ENCODE measurements around the gene ENC1.

ENC1 gene

DNA sequence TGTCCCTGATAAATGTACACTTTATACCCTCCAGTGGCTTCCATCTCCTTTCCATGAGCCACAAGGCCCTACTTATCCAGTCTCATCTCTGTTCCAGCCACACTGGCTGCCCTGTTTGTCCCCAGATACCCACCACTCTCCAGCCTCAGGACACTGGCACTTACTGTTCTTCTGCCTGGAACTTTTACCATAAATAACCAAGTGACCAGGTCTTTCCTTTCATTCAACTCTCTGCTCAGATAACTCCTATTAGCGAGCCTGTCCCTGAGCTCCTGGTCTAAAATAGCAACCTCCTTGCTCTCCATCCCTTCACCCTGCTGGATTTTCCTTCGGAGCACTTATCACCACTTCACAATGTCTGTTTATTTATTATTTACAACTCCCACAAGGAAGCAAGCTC lies 16.6 kb upstream of the ENC1 start:
- no peak for DNase-seq (ENCODE audit: low spot score)

DNA sequence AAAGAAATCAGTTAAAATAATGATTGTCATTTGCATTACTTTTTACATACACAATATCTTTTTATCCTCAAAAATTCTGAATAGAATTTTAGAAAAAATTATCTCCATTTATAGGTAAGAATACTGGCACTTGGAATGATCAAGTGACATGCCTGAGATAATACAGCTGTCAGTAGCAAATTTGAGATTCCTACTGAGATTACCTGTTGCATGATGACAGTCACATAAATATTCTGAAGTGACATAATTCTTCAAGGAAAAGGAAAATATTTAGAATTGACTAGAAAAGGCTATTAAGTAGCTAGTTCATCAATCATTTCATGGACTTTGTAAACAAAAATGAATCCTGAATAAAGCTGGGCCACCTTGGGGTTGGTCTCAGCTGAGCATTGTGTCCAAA lies 15.2 kb upstream of the ENC1 start:
- no peak for DNase-seq (ENCODE audit: low spot score)

DNA sequence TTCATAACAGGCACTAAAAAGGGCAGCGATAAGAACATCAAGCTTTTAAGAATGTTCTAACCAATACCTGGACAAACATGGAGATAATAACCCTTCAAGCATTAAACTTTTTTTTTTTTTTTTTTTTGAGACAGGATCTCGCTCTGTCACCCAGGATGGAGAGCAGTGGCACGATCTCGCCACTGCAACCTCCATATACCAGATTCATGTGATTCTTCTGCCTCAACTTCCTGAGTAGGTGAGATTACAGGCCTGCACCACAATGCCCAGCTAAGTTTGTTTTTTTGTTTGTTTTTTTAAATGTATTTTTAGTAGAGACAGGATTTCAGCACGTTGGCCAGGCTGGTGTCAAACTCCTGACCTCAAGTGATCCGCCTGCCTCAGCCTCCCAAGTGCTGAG lies 14.7 kb upstream of the ENC1 start:
- DNase-seq (ENCODE audit: low spot score) = no peak

DNA sequence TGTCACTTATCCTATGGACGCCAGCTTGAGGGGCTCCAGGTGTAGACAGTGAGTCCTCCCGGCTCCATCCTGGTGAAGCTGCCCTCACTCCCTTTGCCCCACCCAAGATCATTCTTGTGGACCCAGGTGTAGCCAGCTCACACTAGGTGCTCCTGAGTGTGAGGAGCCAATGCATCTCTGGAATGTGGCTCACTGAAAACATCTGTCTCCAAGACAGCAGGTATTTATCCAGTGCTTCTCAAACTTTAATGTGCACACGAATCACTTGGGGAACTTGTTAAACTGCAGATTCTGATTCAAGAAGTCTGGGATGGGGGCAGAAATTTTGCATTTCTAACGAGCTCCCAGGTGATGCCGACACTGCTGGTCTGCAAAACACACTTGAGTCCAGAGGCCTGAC lies 13.5 kb upstream of the ENC1 start:
- DNase-seq (ENCODE audit: low spot score) = no peak

DNA sequence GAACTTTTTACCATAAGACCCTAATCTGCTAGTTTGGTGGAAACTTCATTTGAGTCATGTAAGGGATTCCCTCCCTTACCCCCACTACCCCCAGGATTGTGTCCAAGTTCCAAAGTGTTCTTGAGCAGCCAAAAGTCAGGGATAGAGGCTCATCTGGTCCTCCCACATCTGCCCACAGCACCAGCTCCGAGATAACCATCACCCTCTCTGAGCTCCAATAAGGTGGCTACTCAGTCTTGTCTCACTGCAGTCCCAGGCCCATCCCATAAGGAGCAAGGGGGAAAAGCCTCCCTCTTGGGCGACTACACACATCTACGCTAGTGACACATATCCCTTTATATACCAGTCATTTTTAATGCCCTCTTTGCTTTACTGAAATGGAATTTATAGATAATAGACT lies 12.0 kb upstream of the ENC1 start:
- no peak for DNase-seq (ENCODE audit: low spot score)

DNA sequence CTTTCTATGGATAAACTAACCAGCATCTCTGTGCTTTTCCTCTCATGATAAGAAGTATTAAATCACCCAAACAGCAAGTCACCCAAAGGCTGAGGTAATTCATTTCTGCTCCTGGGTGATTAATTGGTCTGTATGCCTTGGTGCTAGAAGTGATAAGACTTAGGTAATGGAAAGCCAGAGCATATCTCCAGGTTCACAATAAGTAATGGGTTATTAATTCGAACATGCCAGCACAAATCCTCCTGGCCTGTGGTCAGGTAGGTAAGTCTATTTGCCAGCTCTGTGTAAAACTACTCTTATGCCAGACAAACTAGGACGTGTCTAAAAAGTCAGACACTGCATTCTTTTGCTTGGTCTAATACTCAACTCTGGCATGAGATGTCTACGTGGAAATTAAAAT lies 11.2 kb upstream of the ENC1 start:
- no peak for DNase-seq (ENCODE audit: low spot score)

DNA sequence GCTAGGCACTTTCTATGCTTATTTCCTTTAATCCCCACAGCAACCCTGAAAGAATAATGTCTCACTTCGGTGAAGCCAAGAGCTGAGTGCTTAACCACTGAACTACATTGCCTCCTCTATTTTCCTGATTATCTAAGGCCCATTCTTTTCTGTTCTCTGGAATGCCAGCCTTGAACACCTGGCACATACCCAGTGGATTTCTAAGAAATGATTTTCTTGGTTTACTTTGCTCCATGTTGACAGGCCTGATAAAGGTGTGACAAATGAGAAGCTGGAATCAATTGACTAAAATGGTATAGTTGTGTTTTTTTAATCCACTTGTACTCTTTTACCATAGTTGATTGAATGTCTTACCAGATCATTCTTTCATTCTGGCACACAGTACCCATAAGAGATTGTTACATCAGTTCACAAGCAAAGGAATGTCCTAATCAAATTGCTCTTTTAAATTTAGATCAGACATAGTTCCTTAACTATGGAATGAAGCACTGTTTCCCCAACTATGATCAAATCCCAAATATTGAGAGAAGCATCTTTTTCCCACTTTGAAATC lies 9.0 kb upstream of the ENC1 start:
- no peak for DNase-seq (ENCODE audit: low spot score)

DNA sequence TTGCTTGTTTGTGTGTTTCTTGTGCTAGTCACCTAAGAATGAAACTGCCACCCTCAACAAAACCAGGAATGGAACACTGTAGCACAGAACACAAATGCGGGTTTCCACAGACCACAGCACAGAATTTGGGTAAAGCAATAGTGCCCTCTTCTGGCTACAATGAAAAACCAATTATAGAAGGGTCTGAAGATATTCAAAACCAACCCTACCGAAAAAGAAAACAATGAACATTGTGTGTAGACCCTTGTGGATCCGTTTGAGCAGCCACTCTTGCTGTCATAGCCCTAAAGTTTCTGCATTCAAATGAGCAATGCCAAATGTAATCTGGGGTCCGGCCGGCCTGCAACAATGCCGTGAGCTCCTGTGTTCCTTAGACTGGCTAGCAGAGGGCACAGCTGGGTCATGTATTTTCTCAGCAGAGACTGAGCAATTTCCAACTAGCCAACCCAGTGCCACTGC lies 8.3 kb upstream of the ENC1 start:
- peak; percentile 70 for DNase-seq (ENCODE audit: low spot score)

DNA sequence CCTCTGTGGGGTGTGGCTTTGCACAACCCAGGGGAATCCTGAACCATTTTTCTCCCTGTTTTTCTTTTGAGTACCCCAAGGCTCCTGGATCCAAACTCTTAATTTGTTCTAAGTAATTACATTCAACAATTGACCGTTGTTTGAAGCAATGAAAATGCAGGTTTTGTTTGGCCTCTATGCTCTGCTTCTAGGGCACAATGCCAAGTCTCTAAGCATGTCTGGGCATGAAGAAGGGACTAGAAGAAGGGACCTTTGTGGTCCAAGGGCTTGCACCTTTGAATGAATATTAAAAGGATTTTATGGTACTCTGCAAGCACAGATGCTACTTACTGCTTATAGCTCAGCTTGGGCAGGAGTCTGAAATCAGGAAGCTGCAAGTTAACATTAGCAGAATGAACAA lies 6.6 kb upstream of the ENC1 start:
- peak; percentile 65 for DNase-seq (ENCODE audit: low spot score)

DNA sequence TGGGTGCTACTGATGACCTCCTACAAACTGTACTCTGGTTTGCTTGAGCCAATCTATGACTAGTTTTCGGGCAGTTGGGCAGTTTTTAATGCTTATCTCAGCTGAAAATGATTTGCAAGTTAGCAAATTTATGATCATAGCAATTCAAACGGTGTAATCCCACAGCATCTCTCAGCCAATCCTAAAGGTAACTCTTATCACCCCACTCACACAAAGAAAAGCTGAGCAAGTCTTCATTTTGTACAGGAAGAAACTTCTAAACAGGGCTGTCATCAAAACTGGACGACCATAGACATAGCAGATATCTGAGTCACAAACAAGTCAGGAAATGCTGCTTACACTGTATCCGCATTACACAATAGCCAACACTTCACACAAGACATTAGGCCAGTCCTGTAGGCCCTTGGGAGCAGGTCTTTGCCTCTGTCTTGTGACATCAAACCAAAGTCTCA lies 2.6 kb upstream of the ENC1 start:
- DNase-seq (ENCODE audit: low spot score) = no peak

DNA sequence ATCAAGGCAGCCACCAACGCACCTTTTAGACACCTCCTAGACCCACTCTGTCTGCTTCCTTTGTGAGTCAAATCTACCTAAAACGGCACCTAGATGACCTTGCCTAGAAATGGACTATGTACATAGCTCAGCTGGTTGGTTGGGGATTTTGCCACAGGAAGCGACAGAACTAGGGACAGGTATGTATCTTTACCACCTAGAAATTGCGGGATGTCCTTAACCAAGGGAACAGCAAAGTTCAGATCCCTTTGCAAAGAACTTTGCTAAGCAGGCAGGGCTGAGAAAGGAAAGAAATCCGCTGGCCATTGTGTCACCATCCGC lies 2.0 kb upstream of the ENC1 start:
- DNase-seq (ENCODE audit: low spot score) = no peak

DNA sequence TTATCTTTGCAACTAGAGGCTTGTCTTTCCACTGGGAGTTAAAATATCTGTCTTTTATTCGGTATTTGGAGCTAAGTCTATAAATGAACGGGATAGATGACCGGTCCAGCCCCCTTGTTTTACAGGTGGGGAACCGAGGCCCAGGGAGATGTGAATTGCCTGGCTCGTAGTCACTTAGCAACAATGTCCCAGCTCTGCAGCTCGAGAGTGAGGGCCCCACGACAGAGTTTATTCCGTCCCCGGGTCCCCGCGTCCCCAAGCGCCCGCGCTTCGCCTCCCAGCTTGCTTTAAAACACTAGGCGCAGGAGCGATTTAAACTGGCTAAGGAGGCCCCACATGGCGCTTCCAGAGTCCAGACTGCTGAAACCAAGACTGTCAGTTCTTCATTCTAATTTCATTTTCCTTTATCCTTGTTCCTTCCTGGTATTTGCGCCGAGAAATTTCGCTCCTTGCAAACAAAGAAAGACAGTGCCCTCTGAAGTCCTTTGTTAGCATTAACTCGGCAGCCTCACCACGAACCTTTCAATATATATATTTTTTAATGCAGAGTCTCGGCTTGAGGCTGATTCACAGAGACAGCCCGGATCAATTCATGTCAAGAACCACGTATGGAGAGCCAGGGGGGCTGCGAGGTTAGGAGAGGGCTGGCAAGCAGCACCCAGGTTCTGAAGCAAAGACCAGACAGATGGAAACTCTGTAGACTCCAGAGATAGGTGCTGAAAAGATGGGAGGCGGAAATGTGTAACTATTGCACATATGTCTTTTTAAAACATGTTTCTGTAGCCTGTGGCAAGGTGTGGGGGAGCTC lies 1.4 kb upstream of the ENC1 start:
- no peak for DNase-seq (ENCODE audit: low spot score)

DNA sequence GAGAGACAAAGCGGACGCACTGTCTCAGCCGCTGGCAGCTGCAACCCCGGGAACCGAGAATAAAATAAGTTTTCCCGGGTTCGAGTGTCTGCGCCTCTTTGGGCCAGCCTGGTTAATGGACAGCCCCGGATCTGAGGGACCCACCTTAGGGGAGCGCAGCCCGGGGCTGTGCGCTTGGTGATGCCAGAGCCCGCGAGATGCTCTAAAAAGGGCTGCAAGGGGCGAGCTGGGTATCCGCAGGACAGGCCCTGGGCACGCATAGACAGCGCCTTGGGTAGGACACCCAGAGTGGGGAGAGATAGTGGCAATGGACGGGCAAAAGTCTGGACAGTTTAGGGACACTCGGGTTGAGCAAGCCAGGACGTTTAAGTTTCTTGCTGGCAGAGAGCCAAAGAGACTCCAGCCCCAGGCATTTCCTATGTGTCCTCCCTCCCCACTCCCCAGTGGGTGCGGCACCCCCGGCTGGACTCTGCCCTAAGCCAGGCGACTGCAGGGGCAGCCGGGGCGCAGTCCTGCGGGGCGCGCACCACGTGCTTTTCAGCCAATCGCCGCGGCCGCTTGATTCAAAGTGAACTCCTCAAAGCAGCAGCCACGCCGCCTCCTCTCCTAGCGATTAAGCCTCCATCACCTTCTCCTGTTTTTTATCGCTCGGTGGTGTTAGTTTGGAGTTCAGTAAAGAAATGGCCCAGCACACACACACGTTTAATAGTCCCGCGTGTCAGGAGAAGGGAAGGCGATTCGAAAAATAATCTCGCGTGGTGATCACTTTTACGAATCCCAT lies 616 bp upstream of the ENC1 start:
- DNase-seq (ENCODE audit: low spot score) = no peak

DNA sequence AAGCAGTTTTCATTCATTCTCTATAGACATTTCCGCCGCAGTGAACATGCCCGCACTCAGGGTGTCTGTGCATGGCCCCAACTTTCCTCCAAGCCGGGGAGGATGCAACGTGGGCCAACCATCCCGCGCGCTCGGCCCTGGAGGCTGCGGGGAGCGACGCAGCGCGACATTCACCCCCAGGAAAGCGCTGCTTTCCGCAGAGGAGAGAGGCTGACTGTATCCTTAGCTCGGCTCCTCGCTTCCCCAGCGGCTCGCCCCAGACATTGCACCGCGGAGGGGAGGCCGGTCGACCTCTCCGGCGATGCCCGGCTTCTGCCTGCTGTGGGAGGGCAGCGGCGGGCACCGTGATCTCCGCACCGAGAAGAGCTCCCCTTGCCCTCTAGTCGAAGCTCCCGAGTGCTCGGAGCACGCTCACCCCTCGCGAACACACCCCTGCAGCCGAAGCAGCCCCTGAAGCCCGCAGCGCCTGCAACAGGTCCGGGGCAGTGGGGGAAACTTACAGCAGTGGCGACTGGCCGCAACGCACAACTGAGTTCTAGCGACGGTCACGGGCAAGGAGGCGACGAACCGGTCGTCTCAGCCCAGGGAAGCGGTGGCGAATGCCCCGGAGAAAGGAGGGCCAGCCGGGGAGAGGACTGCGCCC lies 600 bp downstream of the ENC1 start:
- DNase-seq (ENCODE audit: low spot score) = no peak

DNA sequence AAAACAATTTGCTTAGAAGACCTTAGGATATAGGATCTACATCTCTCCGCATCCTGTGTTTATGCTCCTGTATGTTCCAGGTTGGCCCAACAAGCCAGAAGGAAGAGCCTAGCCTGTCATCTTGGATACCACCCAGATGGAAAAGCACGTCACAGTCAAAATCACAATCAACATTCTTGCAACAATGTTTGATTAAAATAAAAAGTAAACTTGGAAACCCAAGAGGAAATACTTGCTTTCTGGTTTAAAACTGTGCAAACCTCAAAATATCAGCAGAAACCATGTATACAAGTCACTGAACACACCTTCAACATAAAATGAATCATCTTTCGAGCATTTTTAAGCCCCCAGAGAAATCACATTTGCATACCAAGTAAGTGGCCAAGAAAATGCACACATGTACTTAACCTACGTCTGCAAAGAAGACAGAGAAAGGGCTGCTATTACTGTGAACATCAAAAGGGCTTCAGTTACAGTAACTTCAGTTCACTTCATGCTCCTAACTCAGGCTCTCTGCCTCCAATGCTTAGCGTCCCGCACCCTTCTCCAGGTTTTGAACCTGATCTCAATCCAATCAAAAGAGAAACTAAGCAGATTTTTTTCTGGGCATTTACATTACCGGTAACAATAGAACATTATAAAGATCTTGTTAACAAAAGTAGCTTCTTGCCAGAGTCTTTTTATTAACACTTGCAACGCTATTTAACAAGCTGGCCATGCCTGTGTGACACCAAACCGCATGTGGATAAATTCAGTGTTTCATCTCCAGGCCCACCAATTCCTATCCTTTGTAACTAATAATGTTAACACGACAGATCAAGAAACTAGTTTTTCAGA lies 1.3 kb downstream of the ENC1 start:
- no peak for DNase-seq (ENCODE audit: low spot score)

DNA sequence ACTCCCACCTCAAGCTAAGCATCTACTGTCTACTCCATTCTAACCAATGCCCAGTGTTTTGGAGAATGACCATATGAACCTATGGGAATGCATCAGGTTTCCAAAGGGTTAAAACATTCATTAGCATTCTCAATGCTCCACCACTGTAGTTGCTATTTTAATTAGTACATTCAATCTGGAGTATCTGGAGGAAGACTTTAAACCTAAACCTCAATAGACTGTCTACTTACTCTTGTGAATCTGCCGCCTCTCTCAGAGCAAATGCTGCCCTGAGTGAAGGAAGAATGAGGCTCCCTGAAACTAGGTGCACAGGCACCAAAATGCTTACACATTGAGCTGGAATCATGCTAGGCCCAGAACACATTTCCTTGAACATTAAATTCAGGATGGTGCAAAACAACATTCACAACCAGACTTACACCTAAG lies 2.0 kb downstream of the ENC1 start:
- no peak for DNase-seq (ENCODE audit: low spot score)

DNA sequence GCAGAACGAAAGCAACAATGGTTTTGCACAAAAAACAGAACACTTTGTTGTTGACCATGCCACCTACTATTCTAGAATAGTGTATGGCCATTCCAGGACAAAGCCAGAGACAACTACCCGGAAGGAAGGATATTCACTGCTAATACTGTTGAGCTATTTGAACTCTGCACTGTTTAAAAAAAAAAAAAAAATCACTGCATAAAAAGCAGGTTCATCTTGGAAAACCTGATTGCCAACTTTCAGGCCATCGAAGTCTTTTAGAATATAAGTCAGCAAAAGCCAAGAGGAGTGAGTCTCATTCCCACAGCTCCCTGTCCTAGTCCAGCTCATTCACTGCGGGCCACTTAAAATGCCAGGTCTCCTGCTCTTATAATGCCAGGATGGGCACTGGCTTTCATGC lies 4.0 kb downstream of the ENC1 start:
- no peak for DNase-seq (ENCODE audit: low spot score)

DNA sequence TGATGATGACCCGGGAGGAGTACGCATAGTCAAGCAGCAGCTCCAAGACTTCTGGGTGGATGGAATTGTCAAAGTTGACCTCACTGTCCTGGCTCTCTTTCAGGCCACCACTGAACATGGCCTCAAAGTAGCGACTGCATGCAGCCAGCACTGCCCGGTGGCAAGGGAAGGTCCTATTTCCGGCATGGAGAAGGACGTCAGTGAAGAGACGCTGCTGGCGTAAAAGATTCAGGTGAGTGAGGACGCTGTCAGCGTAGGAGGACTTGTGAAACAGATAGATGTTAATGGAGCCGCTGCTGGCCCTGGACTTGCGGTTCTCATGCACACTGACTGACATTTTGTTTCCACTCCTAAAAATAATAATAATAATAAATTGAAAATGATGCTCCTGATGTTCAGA lies 4.4 kb downstream of the ENC1 start:
- DNase-seq (ENCODE audit: low spot score) = no peak

DNA sequence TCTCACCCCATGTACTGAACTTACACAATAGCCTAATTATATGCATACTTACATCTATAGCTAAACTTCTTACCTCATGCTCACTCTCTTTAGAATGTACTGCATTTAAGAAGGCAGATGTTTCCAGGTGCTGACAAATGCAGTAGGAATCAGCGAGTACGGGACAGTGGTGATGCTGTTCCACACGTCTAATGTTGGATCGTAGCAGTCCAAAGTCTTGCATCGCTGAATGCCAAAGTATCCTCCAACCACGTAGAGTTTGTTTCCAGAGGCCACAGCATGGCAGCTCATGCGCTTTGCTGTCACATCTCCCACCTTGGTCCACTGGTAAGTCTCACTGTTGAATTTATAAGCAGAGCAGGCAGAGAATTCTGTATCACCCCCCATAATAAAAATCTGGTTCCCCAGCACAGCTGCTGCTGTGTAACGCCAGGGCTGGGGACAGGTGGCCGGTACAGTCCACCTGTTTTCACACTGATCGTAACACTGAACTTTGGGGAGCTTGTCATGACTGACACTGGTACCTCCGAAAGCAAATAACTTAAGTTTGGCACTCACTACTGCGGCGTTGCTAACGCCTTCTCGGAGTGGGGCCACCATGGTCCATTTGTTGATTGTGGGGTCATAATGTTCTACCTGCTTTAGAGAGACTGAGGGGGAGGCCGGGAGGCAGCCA lies 5.8 kb downstream of the ENC1 start:
- DNase-seq (ENCODE audit: low spot score) = no peak

DNA sequence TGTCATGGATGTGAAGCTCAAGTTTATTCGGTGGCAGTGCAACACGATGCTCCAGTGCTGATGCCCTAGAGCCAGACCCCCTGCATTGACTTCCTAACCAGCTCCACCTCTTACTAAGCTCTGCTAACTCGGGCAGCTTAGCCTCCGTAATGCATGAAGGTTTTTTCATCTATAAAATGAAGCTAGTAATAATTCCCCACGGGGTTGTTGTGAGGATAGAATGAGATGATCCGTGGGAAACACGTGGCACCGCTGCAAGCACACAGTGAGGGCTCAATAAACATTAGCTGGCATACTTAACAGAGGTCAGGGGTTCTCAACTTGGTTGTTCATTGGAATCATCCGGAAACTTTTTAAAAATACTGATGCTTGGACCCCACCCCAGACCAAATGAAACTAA lies 6.8 kb downstream of the ENC1 start:
- no peak for DNase-seq (ENCODE audit: low spot score)

DNA sequence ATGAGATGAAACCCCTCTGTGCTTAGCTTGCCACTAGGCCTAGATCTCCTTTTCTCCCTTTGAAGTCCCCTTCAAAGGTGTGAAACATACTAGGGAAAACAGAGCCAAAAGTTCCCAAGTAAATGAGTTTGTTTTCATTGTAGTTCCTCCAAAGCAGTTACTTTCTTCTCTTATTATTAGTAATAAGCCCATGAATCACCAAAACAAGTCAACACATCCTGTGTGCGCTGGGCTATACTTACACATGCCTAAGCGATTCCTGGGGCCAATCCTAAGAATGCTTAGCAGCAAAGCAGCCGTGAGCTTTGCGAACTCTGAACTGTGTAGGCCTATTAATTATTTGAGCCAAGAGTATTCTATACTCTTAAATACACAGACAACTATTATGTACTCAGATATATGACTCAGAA lies 7.6 kb downstream of the ENC1 start:
- DNase-seq (ENCODE audit: low spot score) = no peak
